Myocyte (in vitro differentiated cells): ENCODE data around the gene PPIG. TPM values are rescaled to one million over a fixed set of nuclear protein-coding genes. Genes with fewer than 3 reads are reported as not detected.
A peak's percentile ranks its signal among the peaks of the same experiment; 100 is the strongest.
"Not testable (repeated sequence)": the region's sequence is repeated elsewhere in the genome, so short reads cannot be mapped to it uniquely, and the experiment has no call there.

ENCODE experiments used
- DNase-seq: peaks from one replicate; pipeline ENCODE4 v3.0.0-alpha.2; 2012; ENCODE audit warnings: low read depth
- polyA plus RNA-seq: library from polyadenylated mRNA; unstranded; fragments of >200 nt; gene quantifications from one replicate; pipeline ENCODE4 v1.2.1, GENCODE V29; 2012; ENCODE audit warnings: missing spikeins
- total RNA-seq: library from RNA; depleted of rRNA; stranded (reverse); fragments of >200 nt; gene quantifications from 2 replicates; pipeline ENCODE4 v1.2.3, GENCODE V29; 2014

Gene PPIG
- total RNA-seq, result 36.2 and 38.5 TPM in 2 replicates
- 17.9 TPM for polyA plus RNA-seq

- DNase-seq, result peak; percentile 94
These were observed at the start of gene PPIG for GRCh38 chr2:169584005-169584877. TSS of gene PPIG (plus strand) at chr2:169584351. CDS start at chr2:169604042, 19,691 bp downstream.

GRCh38 chr2:169539460-169539859 lies 44.7 kb upstream of the PPIG start:
- not testable (repeated sequence) for DNase-seq

GRCh38 chr2:169540146-169540545 lies 44.0 kb upstream of the PPIG start:
- no peak for DNase-seq

GRCh38 chr2:169542433-169542832 lies 41.7 kb upstream of the PPIG start:
- DNase-seq, result no peak

GRCh38 chr2:169546756-169547155 lies 37.4 kb upstream of the PPIG start:
- DNase-seq, result no peak

GRCh38 chr2:169561364-169561763 lies 22.8 kb upstream of the PPIG start:
- DNase-seq, result no peak

GRCh38 chr2:169562084-169562483 lies 22.1 kb upstream of the PPIG start:
- not testable (repeated sequence) for DNase-seq

GRCh38 chr2:169562519-169562918 lies 21.6 kb upstream of the PPIG start:
- no peak for DNase-seq

GRCh38 chr2:169565686-169566085 lies 18.5 kb upstream of the PPIG start:
- DNase-seq, result no peak

GRCh38 chr2:169569948-169570347 lies 14.2 kb upstream of the PPIG start:
- DNase-seq, result no peak

GRCh38 chr2:169570752-169571151 lies 13.4 kb upstream of the PPIG start:
- DNase-seq, result not testable (repeated sequence)

- DNase-seq, result no peak
These were observed 12.6 kb upstream of the PPIG start for GRCh38 chr2:169571571-169571970.

- no peak for DNase-seq
These were observed 12.0 kb upstream of the PPIG start for GRCh38 chr2:169572189-169572588.

- no peak for DNase-seq
These were observed 11.4 kb upstream of the PPIG start for GRCh38 chr2:169572821-169573159.

- DNase-seq, result peak; percentile 95
These were observed 10.8 kb upstream of the PPIG start, which contains the start of gene FASTKD1 for GRCh38 chr2:169573160-169573973. TSS of gene FASTKD1 (minus strand) at chr2:169573865. CDS start at chr2:169572029, 1,836 bp downstream.

- DNase-seq, result no peak
These were observed 10.2 kb upstream of the PPIG start for GRCh38 chr2:169573974-169574299.

GRCh38 chr2:169574539-169574938 lies 9.6 kb upstream of the PPIG start:
- DNase-seq, result not testable (repeated sequence)

- not testable (repeated sequence) for DNase-seq
These were observed 8.9 kb upstream of the PPIG start for GRCh38 chr2:169575264-169575663.

- DNase-seq, result no peak
These were observed 5.1 kb upstream of the PPIG start for GRCh38 chr2:169579044-169579443.

- not testable (repeated sequence) for DNase-seq
These were observed 1.4 kb upstream of the PPIG start for GRCh38 chr2:169582552-169583266.

GRCh38 chr2:169583518-169583917 lies 633 bp upstream of the PPIG start:
- no peak for DNase-seq

GRCh38 chr2:169585673-169586072 lies 1.5 kb downstream of the PPIG start:
- no peak for DNase-seq
